Activated T-cell treated with anti-CD3 and anti-CD28 coated beads, Interleukin-2, amount 50 U/mL, for 4 hours (primary cell): ENCODE data around the gene WNT8A. TPM values are rescaled to one million over a fixed set of nuclear protein-coding genes. Genes with fewer than 3 reads are reported as not detected.
A peak's percentile ranks its signal among the peaks of the same experiment; 100 is the strongest.
"Not testable (repeated sequence)": the region's sequence is repeated elsewhere in the genome, so short reads cannot be mapped to it uniquely, and the experiment has no call there.

Source experiments
- ATAC-seq, 2 donors: fragments of 200-7000 bp; cut with Tn5 transposase; one replicate each; pipeline ENCODE4 v1.10.0; 2021
- DNase-seq: peaks from one replicate; pipeline ENCODE4 v3.0.0-alpha.2; 2020
- H3K27me3 Mint-ChIP-seq: one replicate; pipeline ENCODE4 v1.8.0; 2021; ENCODE audit warnings: low read depth, mixed read lengths
- H3K36me3 Mint-ChIP-seq: one replicate; pipeline ENCODE4 v1.8.0; 2022; ENCODE audit warnings: mixed read lengths; ENCODE audit not compliant: insufficient read depth
- H3K4me1 Mint-ChIP-seq: one replicate; pipeline ENCODE4 v1.8.0; 2021; ENCODE audit warnings: low read depth, mixed read lengths
- H3K4me3 Mint-ChIP-seq: one replicate; pipeline ENCODE4 v1.8.0; 2021; ENCODE audit warnings: mild to moderate bottlenecking, moderate library complexity, mixed read lengths
- H3K9me3 Mint-ChIP-seq: one replicate; pipeline ENCODE4 v1.8.0; 2021; ENCODE audit warnings: mixed read lengths
- total RNA-seq, 3 donors: library from RNA; stranded (reverse); gene quantifications; one replicate each; pipeline ENCODE4 v1.2.1, GENCODE V29; 2021

WNT8A gene
- not detected for total RNA-seq

DNA sequence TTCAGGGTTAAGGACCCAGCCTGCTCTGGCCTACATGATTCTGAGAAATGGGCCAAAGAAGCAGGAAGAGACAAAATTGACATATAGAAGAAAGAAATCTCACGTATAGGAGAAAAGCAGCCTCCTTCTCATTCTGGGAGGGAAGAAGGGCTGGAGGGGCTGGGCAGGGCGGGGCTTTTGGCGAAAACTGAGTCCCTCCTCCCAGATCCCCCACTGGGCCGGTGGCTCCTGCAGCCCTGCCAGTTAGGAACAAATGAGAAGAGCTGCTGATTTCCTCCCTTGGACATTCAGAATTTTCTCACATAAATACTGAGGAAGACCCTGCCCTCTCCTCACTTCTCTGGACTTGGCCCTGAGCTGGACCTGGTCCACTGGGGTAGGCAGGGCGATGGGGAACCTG is at the start of gene WNT8A:
WNT8A (plus strand) TSS at position 332 of the 400 bp plus-strand sequence. CDS start 95 bp downstream, outside the sequence.
- Mint-ChIP-seq H3K9me3 (no peaks in the 10 kb centered on the region), H3K36me3 (no peaks in the 10 kb centered on the region), H3K4me3 (no peak within 1 kb of the TSS), H3K4me1 (peaks cover 9% of the 10 kb centered on the region), H3K27me3 (no peaks in the 10 kb centered on the region)
- DNase-seq (no peak), ATAC-seq (no peak)

GRCh38 chr5:138035605-138036537 is 48.0 kb upstream of the WNT8A start:
- Mint-ChIP-seq H3K9me3 (no peaks in the 10 kb centered on the region), H3K36me3 (no peaks in the 10 kb centered on the region), H3K4me3 (no peak overlapping the region), H3K27me3 (no peaks in the 10 kb centered on the region), H3K4me1 (peaks cover 26% of the 10 kb centered on the region)
- peak; percentile 55 to 62 for ATAC-seq
- DNase-seq, result peak; percentile 38

- Mint-ChIP-seq H3K4me3 (no peak overlapping the region), H3K9me3 (no peaks in the 10 kb centered on the region), H3K36me3 (no peaks in the 10 kb centered on the region)
These were observed 46.6 kb upstream of the WNT8A start for GRCh38 chr5:138037271-138037670.

DNA sequence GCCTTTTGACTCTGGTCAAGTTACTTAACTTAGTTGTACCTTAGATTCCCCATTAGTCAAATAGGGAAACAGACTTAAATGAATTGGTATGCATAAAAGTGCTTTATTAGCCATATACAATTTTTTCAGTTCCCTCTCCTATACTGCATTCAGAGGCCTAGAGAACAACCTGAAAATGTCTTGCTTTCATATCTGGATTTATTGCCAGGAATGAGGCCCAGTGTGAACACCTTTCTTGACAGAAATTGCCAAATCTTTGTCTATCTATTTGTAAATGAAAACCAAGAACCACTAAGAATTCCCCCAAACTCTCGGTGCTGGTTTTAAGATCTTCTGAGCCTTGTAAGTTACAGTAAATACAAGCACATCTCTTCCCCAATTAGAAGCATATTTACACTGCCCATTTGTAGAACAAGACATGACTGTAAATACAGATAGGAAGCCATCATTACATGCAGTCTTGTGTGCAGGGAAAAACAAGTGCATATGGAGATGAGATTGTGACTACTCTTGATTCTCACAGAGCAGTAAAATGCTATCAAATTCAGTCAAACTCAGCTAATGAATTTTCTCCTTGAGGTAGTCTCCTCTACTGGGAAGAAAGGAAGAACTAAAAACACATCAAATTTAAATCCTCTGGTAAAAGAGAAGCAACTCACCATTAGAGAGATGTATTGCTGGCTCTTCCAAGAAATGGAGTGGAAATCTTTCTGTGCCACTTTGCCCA is 45.8 kb upstream of the WNT8A start:
- Mint-ChIP-seq H3K27me3 (no peaks in the 10 kb centered on the region), H3K4me1 (peaks cover 14% of the 10 kb centered on the region), H3K36me3 (no peaks in the 10 kb centered on the region), H3K9me3 (no peaks in the 10 kb centered on the region), H3K4me3 (no peak overlapping the region)
- DNase-seq, result no peak
- ATAC-seq, result no peak

More at GRCh38 chr5:138037271-138037670, 46.6 kb upstream of the WNT8A start:
- peaks cover 14% of the 10 kb centered on the region for H3K4me1 Mint-ChIP-seq
- no peaks in the 10 kb centered on the region for H3K27me3 Mint-ChIP-seq
- ATAC-seq (no peak), DNase-seq (no peak)

DNA sequence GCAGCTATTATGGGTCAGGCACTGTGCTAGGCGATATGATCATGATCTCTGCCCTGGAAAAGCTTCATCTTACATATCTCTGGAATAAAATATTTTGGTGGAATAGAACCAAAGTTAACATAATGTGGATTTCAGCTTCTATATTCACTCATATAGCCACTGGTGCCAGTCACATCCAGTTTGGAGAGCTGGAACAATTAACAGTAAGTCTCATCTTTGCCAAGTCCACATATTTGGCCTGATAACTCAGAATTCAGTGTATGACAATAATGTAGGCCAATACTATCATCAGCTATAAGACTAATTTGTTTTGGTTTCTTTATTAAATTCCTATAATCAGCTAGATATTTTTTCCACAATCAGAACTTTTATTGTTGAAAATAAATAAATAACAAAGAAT is 45.0 kb upstream of the WNT8A start:
- H3K9me3 Mint-ChIP-seq, result no peaks in the 10 kb centered on the region
- no peaks in the 10 kb centered on the region for H3K27me3 Mint-ChIP-seq
- H3K36me3 Mint-ChIP-seq, result no peaks in the 10 kb centered on the region
- DNase-seq (no peak), ATAC-seq (no peak)
- peaks cover 9% of the 10 kb centered on the region for H3K4me1 Mint-ChIP-seq
- H3K4me3 Mint-ChIP-seq, result no peak overlapping the region

DNA sequence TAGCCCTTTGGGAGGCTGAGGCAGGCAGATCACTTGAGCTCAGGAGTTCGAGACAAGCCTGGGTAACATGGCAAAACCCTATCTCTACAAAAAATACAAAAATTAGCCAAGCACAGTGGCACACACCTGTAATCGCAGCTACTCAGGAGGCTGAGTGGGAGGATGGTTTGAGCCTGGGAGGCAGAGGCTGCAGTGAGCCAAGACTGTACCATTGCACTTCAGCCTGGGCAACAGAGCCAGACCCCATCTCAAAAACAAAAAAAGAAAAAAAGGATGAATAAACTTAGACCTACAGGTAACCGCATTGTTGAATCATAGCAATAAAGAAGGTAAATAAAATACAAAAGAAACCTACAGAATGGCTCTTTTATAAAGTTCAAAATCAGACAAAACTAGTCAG is 38.5 kb upstream of the WNT8A start:
- not testable (repeated sequence) for H3K4me1 Mint-ChIP-seq, H3K27me3 Mint-ChIP-seq, H3K9me3 Mint-ChIP-seq, H3K4me3 Mint-ChIP-seq, ATAC-seq, H3K36me3 Mint-ChIP-seq, DNase-seq

GRCh38 chr5:138051441-138052296 is 32.2 kb upstream of the WNT8A start:
- H3K27me3 Mint-ChIP-seq, result no peaks in the 10 kb centered on the region
- no peaks in the 10 kb centered on the region for H3K9me3 Mint-ChIP-seq
- H3K4me3 Mint-ChIP-seq, result no peak overlapping the region
- ATAC-seq (no peak), DNase-seq (no peak)
- H3K36me3 Mint-ChIP-seq, result no peaks in the 10 kb centered on the region
- H3K4me1 Mint-ChIP-seq, result peaks cover 4% of the 10 kb centered on the region

DNA sequence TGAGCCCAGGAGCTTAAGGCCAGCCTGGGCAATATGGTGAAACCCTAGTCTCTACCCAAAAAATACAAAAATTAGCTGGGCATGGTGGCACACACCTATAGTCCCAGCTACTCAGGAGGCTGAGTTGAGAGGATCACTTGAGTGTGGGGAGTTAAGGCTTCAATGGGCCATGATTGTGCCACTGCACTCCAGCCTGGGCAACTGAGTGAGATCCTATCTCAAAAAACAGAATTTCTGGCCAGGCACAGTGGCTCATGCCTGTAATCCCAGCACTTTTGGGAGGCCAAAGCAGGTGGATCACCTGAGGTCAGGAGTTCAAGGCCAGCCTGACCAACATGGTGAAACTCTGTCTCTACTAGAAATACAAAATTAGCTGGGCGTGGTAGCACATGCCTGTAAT is 31.1 kb upstream of the WNT8A start:
- not testable (repeated sequence) for H3K27me3 Mint-ChIP-seq, H3K9me3 Mint-ChIP-seq, ATAC-seq, DNase-seq, H3K36me3 Mint-ChIP-seq, H3K4me3 Mint-ChIP-seq, H3K4me1 Mint-ChIP-seq

DNA sequence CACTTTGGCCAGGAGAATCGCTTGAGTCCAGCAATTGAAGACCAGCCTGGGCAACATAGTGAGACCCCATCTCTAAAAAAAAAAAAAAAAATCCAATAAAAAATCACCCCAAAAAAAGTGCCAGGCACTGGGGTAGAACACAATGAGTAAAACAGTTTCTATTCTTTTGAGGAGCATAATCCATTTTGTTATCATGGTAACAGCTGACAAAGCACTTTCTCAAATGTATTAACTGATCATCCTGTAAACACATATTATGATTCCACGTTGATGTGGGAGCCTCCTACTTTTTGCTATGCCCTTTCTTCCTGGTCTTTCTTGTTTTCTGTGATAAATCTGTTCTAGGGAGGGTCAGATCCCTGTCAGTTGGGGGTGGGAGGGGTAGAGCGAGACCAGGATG is 30.3 kb upstream of the WNT8A start:
- Mint-ChIP-seq H3K36me3 (no peaks in the 10 kb centered on the region), H3K27me3 (no peaks in the 10 kb centered on the region), H3K4me3 (no peak overlapping the region), H3K9me3 (no peaks in the 10 kb centered on the region), H3K4me1 (peaks cover 4% of the 10 kb centered on the region)
- ATAC-seq (no peak), DNase-seq (no peak)

GRCh38 chr5:138054206-138054605 is 29.6 kb upstream of the WNT8A start:
- H3K9me3 Mint-ChIP-seq, result no peaks in the 10 kb centered on the region
- DNase-seq, result no peak
- no peak overlapping the region for H3K4me3 Mint-ChIP-seq
- no peak for ATAC-seq
- H3K36me3 Mint-ChIP-seq, result no peaks in the 10 kb centered on the region
- peaks cover 4% of the 10 kb centered on the region for H3K4me1 Mint-ChIP-seq
- no peaks in the 10 kb centered on the region for H3K27me3 Mint-ChIP-seq

GRCh38 chr5:138054847-138055558 is 28.8 kb upstream of the WNT8A start:
- no peaks in the 10 kb centered on the region for H3K9me3 Mint-ChIP-seq
- ATAC-seq, result no peak
- H3K36me3 Mint-ChIP-seq, result no peaks in the 10 kb centered on the region
- H3K4me1 Mint-ChIP-seq, result peaks cover 4% of the 10 kb centered on the region
- no peak for DNase-seq
- no peaks in the 10 kb centered on the region for H3K27me3 Mint-ChIP-seq
- H3K4me3 Mint-ChIP-seq, result no peak overlapping the region

DNA sequence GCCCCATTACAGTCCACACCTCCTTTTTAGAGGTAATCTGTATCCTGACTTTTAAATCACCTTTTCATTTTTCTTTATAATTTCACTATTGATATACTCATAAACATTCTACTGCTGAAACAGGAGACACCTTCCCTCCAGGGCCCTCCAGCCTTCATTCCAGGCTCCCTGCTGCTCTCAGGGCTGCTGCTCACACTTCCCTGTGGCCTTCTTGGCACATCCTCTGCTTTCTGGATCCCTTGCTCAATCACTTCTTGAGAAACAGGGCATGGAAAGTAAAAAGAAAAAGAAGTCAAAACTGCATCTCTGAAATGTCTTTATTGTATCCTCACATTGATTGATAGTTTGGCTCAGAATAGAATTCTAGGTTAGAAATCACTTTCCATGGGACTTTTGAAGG is 19.3 kb upstream of the WNT8A start:
- ATAC-seq (no peak), DNase-seq (no peak)
- H3K9me3 Mint-ChIP-seq, result no peaks in the 10 kb centered on the region
- H3K4me3 Mint-ChIP-seq, result no peak overlapping the region
- H3K36me3 Mint-ChIP-seq, result no peaks in the 10 kb centered on the region
- H3K27me3 Mint-ChIP-seq, result no peaks in the 10 kb centered on the region
- H3K4me1 Mint-ChIP-seq, result peaks cover 3% of the 10 kb centered on the region

GRCh38 chr5:138065102-138065501 is 18.7 kb upstream of the WNT8A start:
- ATAC-seq (peak in 1 of 2 donors; percentile 34), DNase-seq (no peak)
- Mint-ChIP-seq H3K4me1 (peaks cover 3% of the 10 kb centered on the region), H3K4me3 (no peak overlapping the region), H3K27me3 (no peaks in the 10 kb centered on the region), H3K36me3 (no peaks in the 10 kb centered on the region), H3K9me3 (no peaks in the 10 kb centered on the region)

GRCh38 chr5:138067945-138068344 is 15.9 kb upstream of the WNT8A start:
- ATAC-seq (no peak), DNase-seq (no peak)
- Mint-ChIP-seq H3K36me3 (no peaks in the 10 kb centered on the region), H3K4me1 (peaks cover 6% of the 10 kb centered on the region), H3K4me3 (no peak overlapping the region), H3K9me3 (no peaks in the 10 kb centered on the region), H3K27me3 (peaks cover 3% of the 10 kb centered on the region)
